DND-41 (cell line): Measurements from ENCODE around the gene TP53.

Experiments
- ATAC-seq: fragments of 200-7000 bp; cut with Tn5 transposase; 3 replicates; pipeline ENCODE4 v1.9.1; 2021; ENCODE audit warnings: low read depth; ENCODE audit not compliant: insufficient read depth
- DNase-seq: peaks from one replicate; pipeline ENCODE4 v3.0.0-alpha.2; 2020
- H2AFZ ChIP-seq: 2 replicates; pipeline ENCODE4 v1.6.0; 2012; ENCODE audit warnings: low read depth, low read length
- H3K27ac ChIP-seq: 2 replicates; pipeline ENCODE4 v1.5.1; 2012; ENCODE audit warnings: low read length, inconsistent platforms
- H3K27me3 ChIP-seq: fragments of 200-600 bp; sonication (generic); 2 replicates; pipeline ENCODE4 v1.6.0; 2012; ENCODE audit warnings: low read length, mild to moderate bottlenecking, inconsistent platforms; ENCODE audit not compliant: insufficient read depth, poor library complexity
- H3K36me3 ChIP-seq: 2 replicates; pipeline ENCODE4 v1.5.1; 2012; ENCODE audit warnings: low read length, inconsistent platforms; ENCODE audit not compliant: insufficient read depth
- H3K4me1 ChIP-seq: 2 replicates; pipeline ENCODE4 v1.5.1; 2012; ENCODE audit warnings: mild to moderate bottlenecking, low read length; ENCODE audit not compliant: insufficient read depth
- H3K4me2 ChIP-seq: 2 replicates; pipeline ENCODE4 v1.6.0; 2012; ENCODE audit warnings: mild to moderate bottlenecking, moderate library complexity, low read length, inconsistent platforms; ENCODE audit not compliant: insufficient read depth
- H3K4me3 ChIP-seq, 2 experiments: fragments of 200-600 bp in 1 of 2; shearing (Covaris generic) in 1 of 2; 2 replicates each; pipeline ENCODE4 v1.5.1; 2012 to 2016; ENCODE audit warnings: inconsistent platforms in 2 of 2, low read length in 2 of 2, mild to moderate bottlenecking in 2 of 2, low read depth in 1 of 2, moderate library complexity in 1 of 2
- H3K79me2 ChIP-seq: 2 replicates; pipeline ENCODE4 v1.6.0; 2012; ENCODE audit warnings: low read length, inconsistent platforms; ENCODE audit not compliant: insufficient read depth
- H3K9ac ChIP-seq: 2 replicates; pipeline ENCODE4 v1.6.0; 2012; ENCODE audit warnings: low read depth, mild to moderate bottlenecking, inconsistent platforms, low read length, moderate library complexity
- H3K9me3 ChIP-seq: 2 replicates; pipeline ENCODE4 v1.5.1; 2012; ENCODE audit warnings: low read length, moderate library complexity, mild to moderate bottlenecking, inconsistent platforms; ENCODE audit not compliant: insufficient read depth, severe bottlenecking
- H4K20me1 ChIP-seq: 2 replicates; pipeline ENCODE4 v1.6.0; 2012; ENCODE audit warnings: low read length; ENCODE audit not compliant: insufficient read depth
- CTCF ChIP-seq: IDR thresholded peaks from 2 replicates; pipeline ENCODE4 v1.5.1; 2012; ENCODE audit warnings: borderline replicate concordance, low read length, moderate library complexity, mild to moderate bottlenecking; ENCODE audit not compliant: poor library complexity, severe bottlenecking; ENCODE audit errors: extremely low read depth
- EZH2 ChIP-seq: IDR thresholded peaks from 3 replicates; pipeline ENCODE4 v1.6.1; 2012; ENCODE audit warnings: borderline replicate concordance, low read depth, mild to moderate bottlenecking, moderate library complexity, low read length, inconsistent platforms; ENCODE audit not compliant: severe bottlenecking

TP53 gene

GRCh38 chr17:7674934-7675333 is 12.4 kb downstream of the TP53 start:
- H3K4me3 ChIP-seq = no peak overlapping the region
- H3K36me3 ChIP-seq = peaks cover 77% of the 10 kb centered on the region
- H3K4me1 ChIP-seq = no peaks in the 10 kb centered on the region
- H3K9me3 ChIP-seq = peaks cover 7% of the 10 kb centered on the region
- ATAC-seq = no peak
- DNase-seq = no peak
- H3K4me2 ChIP-seq = no peak overlapping the region
- peaks cover 29% of the 10 kb centered on the region for H4K20me1 ChIP-seq
- no peak overlapping the region for H2AFZ ChIP-seq
- H3K79me2 ChIP-seq = peaks cover 27% of the 10 kb centered on the region
- TF ChIP-seq CTCF (no peak), EZH2 (no peak)
- no peak overlapping the region for H3K27ac ChIP-seq
- H3K9ac ChIP-seq = no peak overlapping the region
- H3K27me3 ChIP-seq = no peaks in the 10 kb centered on the region

DNA sequence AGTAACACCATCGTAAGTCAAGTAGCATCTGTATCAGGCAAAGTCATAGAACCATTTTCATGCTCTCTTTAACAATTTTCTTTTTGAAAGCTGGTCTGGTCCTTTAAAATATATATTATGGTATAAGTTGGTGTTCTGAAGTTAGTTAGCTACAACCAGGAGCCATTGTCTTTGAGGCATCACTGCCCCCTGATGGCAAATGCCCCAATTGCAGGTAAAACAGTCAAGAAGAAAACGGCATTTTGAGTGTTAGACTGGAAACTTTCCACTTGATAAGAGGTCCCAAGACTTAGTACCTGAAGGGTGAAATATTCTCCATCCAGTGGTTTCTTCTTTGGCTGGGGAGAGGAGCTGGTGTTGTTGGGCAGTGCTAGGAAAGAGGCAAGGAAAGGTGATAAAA is 14.1 kb downstream of the TP53 start:
- TF ChIP-seq EZH2 = no peak
- peak; percentile 75 for TF ChIP-seq CTCF
- Histone ChIP-seq H4K20me1 (peaks cover 21% of the 10 kb centered on the region; the same call in 1 of the 2 replicates), H3K36me3 (peaks cover 94% of the 10 kb centered on the region)

DNA sequence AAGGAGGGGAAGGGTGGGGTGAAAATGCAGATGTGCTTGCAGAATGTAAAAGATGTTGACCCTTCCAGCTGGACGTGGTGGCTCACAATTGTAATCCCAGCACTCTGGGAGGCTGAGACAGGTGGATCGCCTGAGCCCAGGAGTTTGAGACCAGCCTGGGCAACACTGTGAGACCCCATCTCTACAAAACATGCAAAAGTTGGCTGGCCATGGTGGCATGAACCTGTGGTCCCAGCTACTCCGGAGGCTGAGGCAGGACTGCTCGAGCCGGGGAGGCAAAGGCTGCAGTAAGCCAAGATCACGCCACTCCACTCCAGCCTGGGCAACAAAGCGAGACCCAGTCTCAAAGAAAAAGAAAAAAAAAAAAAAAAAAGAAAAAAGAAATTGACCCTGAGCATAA is 18.8 kb downstream of the TP53 start:
- no peak for DNase-seq
- TF ChIP-seq EZH2 = no peak
- Histone ChIP-seq H3K27ac (no peak overlapping the region), H3K9me3 (peaks cover under 1% of the 10 kb centered on the region), H2AFZ (no peak overlapping the region), H4K20me1 (0 out of 2 replicates have a peak, but pooled peaks cover 3% of the 10 kb centered on the region), H3K36me3 (peaks cover 67% of the 10 kb centered on the region), H3K27me3 (no peaks in the 10 kb centered on the region), H3K9ac (no peak overlapping the region), H3K4me2 (no peak overlapping the region), H3K79me2 (no peaks in the 10 kb centered on the region), H3K4me3 (no peak overlapping the region), H3K4me1 (no peaks in the 10 kb centered on the region)
- no peak for ATAC-seq

More for the DNA sequence above, 14.1 kb downstream of the TP53 start:
- ATAC-seq (no peak; the same call in 2 of the 3 replicates), DNase-seq (peak; percentile 55)
- Histone ChIP-seq H3K4me2 (no peak overlapping the region), H3K9me3 (peaks cover 7% of the 10 kb centered on the region), H3K27me3 (no peaks in the 10 kb centered on the region), H3K9ac (no peak overlapping the region), H2AFZ (no peak overlapping the region), H3K4me3 (no peak overlapping the region), H3K27ac (no peak overlapping the region), H3K79me2 (peaks cover 17% of the 10 kb centered on the region), H3K4me1 (no peaks in the 10 kb centered on the region)

GRCh38 chr17:7667656-7668406 is 19.5 kb downstream of the TP53 start:
- ATAC-seq = peak; percentile 49; the same call in 2 of the 3 replicates
- no peak for TF ChIP-seq EZH2
- no peak for TF ChIP-seq CTCF
- no peak overlapping the region for H2AFZ ChIP-seq

More at GRCh38 chr17:7667656-7668406, 19.5 kb downstream of the TP53 start:
- no peak overlapping the region for H3K9ac ChIP-seq
- no peaks in the 10 kb centered on the region for H3K79me2 ChIP-seq
- H3K4me2 ChIP-seq = no peak overlapping the region
- H3K27ac ChIP-seq = no peak overlapping the region
- peaks cover 60% of the 10 kb centered on the region for H3K36me3 ChIP-seq
- no peak overlapping the region for H3K4me3 ChIP-seq
- DNase-seq = no peak
- H3K27me3 ChIP-seq = no peaks in the 10 kb centered on the region
- 0 out of 2 replicates have a peak, but pooled peaks cover 3% of the 10 kb centered on the region for H4K20me1 ChIP-seq
- no peaks in the 10 kb centered on the region for H3K9me3 ChIP-seq
- H3K4me1 ChIP-seq = no peaks in the 10 kb centered on the region
